Tibial artery (tissue), 4 donors: ENCODE measurements around the gene HIGD1C.
"Not testable (repeated sequence)": the region's sequence is repeated elsewhere in the genome, so short reads cannot be mapped to it uniquely, and the experiment has no call there.

Source experiments
- DNase-seq, 2 donors: peaks; one replicate each; pipeline ENCODE4 v3.0.0-alpha.2; 2019
- H3K27ac ChIP-seq, 2 donors: fragments of 200-600 bp; sonication (generic) in 1 of 2; 1 replicate in 1 of 2; 2 replicates in 1 of 2; pipeline ENCODE4 v1.5.1; 2018 to 2019; ENCODE audit warnings: mild to moderate bottlenecking in 1 of 2
- H3K27me3 ChIP-seq, 2 donors: fragments of 200-600 bp; sonication (generic) in 1 of 2; one replicate each; pipeline versions ENCODE4 v1.5.1 to v1.6.0; 2016 to 2019
- H3K36me3 ChIP-seq, 3 donors: fragments of 200-600 bp; sonication (generic) in 2 of 3; one replicate each; pipeline ENCODE4 v1.5.1; 2016 to 2019; ENCODE audit warnings: mild to moderate bottlenecking in 2 of 3
- H3K4me1 ChIP-seq, 4 donors: fragments of 200-600 bp; sonication (generic) in 2 of 4; 1 replicate in 3 of 4; 2 replicates in 1 of 4; pipeline ENCODE4 v1.5.1; 2016 to 2019
- H3K4me3 ChIP-seq, 2 donors: fragments of 200-600 bp; sonication (generic) in 1 of 2; 1 replicate in 1 of 2; 2 replicates in 1 of 2; pipeline ENCODE4 v1.5.1; 2018 to 2019; ENCODE audit warnings: mild to moderate bottlenecking in 2 of 2
- H3K9me3 ChIP-seq, 3 donors: fragments of 200-600 bp; sonication (generic) in 1 of 3; one replicate each; pipeline ENCODE4 v1.5.1; 2016 to 2019
- intact Hi-C: fragments of 100-400 bp; cut with DNase I; formaldehyde crosslinking; loops from one replicate; pipeline ENCODE4 v1.15.0; 2023; ENCODE audit warnings: low total_unique reads
- TF ChIP-seq, protein P1 (sequence below), 2 experiments: fragments of 200-600 bp in 1 of 2; fragments of 450-650 bp in 1 of 2; IDR thresholded peaks; one replicate each; pipeline ENCODE4 v1.5.1; 2017 to 2019; ENCODE audit warnings: antibody characterized with exemption in 2 of 2, mild to moderate bottlenecking in 1 of 2, moderate library complexity in 1 of 2

The HIGD1C gene

GRCh38 chr12:51012570-51013236 lies 60.4 kb downstream of the HIGD1C start:
- Histone ChIP-seq H3K4me1 (peaks cover 0 to 27% (median 5%) of the 10 kb centered on the region in 4 donors), H3K36me3 (peaks cover 7 to 8% (median 7%) of the 10 kb centered on the region in 3 donors), H3K9me3 (no peaks in the 10 kb centered on the region), H3K27me3 (no peaks in the 10 kb centered on the region), H3K27ac (no peak overlapping the region), H3K4me3 (no peak overlapping the region)
- no peak for DNase-seq
- intact Hi-C loops, result no loop called here
- TF ChIP-seq, protein P1, sequence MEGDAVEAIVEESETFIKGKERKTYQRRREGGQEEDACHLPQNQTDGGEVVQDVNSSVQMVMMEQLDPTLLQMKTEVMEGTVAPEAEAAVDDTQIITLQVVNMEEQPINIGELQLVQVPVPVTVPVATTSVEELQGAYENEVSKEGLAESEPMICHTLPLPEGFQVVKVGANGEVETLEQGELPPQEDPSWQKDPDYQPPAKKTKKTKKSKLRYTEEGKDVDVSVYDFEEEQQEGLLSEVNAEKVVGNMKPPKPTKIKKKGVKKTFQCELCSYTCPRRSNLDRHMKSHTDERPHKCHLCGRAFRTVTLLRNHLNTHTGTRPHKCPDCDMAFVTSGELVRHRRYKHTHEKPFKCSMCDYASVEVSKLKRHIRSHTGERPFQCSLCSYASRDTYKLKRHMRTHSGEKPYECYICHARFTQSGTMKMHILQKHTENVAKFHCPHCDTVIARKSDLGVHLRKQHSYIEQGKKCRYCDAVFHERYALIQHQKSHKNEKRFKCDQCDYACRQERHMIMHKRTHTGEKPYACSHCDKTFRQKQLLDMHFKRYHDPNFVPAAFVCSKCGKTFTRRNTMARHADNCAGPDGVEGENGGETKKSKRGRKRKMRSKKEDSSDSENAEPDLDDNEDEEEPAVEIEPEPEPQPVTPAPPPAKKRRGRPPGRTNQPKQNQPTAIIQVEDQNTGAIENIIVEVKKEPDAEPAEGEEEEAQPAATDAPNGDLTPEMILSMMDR (IDR thresholded peaks at IDR 0.05), result no peak

DNA sequence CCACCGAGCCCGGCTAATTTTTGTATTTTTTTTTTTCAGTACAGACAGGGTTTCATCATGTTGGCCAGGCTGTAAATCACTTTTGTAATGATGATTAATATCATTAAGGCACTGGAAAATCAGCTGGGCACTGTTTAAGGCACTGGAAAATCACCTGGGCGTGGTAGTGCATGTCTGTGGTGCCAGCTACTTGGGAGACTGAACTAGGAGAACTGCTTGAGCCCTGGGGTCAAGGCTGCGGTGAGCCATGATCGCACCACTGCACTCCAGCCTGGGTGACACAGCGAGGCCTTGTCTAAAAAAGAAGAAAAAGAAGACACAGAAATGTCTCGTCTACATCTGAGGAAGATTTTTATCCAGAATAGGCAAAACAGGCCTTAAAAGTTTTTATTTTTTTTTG lies 61.1 kb downstream of the HIGD1C start:
- Histone ChIP-seq H3K9me3 (no peaks in the 10 kb centered on the region), H3K27ac (no peak overlapping the region), H3K4me3 (no peak overlapping the region), H3K27me3 (no peaks in the 10 kb centered on the region), H3K4me1 (peaks cover 0 to 27% (median 5%) of the 10 kb centered on the region in 4 donors), H3K36me3 (peaks cover 0 to under 1% (median 0%) of the 10 kb centered on the region in 3 donors)
- intact Hi-C loops, result no loop called here
- TF ChIP-seq, protein P1 (IDR thresholded peaks at IDR 0.05), result no peak
- no peak for DNase-seq

GRCh38 chr12:51014467-51014866 lies 62.1 kb downstream of the HIGD1C start:
- intact Hi-C loops, H3K27ac ChIP-seq, DNase-seq, H3K27me3 ChIP-seq, H3K9me3 ChIP-seq, H3K4me3 ChIP-seq, H3K36me3 ChIP-seq: not testable (repeated sequence)
- H3K4me1 ChIP-seq, result peaks cover 0 to 27% (median 4%) of the 10 kb centered on the region in 4 donors

GRCh38 chr12:51017452-51017851 lies 65.1 kb downstream of the HIGD1C start:
- peaks cover 0 to 21% (median 6%) of the 10 kb centered on the region in 4 donors for H3K4me1 ChIP-seq
- no peak for DNase-seq
- H3K36me3 ChIP-seq, result no peaks in the 10 kb centered on the region
- TF ChIP-seq, protein P1 (IDR thresholded peaks at IDR 0.05), result no peak
- no peaks in the 10 kb centered on the region for H3K27me3 ChIP-seq
- no peak overlapping the region for H3K4me3 ChIP-seq
- H3K9me3 ChIP-seq, result no peaks in the 10 kb centered on the region
- intact Hi-C loops, result no loop called here
- H3K27ac ChIP-seq, result no peak overlapping the region

DNA sequence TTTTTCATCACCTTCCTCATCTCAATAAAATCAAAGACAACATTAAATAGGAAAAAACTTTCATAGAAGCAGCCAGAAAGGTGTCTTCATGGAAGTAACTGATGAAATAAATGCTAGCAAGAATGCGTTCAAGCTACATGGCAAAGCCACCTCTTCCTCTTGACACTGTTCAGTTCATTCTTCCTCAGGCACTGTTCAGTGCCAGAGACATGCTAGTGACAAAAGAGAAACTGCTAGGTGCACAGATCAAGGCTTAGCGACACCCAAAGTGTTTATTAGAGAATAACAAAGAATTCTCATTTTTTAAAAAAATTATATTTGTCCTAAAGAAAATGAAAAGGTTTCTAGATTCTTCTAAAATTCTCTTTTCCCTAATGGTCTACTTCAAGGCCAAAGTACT lies 66.6 kb downstream of the HIGD1C start:
- Histone ChIP-seq H3K27me3 (no peaks in the 10 kb centered on the region), H3K4me1 (peaks cover 0 to 27% (median 18%) of the 10 kb centered on the region in 4 donors), H3K9me3 (no peaks in the 10 kb centered on the region), H3K36me3 (no peaks in the 10 kb centered on the region), H3K4me3 (no peak overlapping the region), H3K27ac (no peak overlapping the region)
- TF ChIP-seq, protein P1 (IDR thresholded peaks at IDR 0.05), result no peak
- no peak for DNase-seq
- intact Hi-C loops, result no loop called here

DNA sequence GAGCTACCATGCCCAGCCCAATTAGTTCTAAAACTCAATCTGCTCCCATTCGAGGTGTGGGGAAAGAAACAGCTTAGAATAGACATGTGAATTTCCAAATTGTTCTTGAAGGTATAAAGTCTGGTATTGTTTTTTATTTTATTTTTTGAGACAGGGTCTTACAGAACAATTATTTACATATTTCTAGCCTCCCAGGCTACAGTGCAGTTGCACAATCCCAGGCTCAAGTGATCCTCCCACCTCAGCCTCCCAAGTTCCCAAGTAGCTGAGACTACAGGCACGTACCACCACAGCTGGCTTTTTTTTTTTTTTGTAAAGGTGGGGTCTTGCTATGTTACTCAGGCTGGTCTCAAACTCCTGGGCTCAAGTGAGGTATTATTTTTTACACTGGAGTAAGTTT lies 67.6 kb downstream of the HIGD1C start:
- Histone ChIP-seq H3K27ac (no peak overlapping the region), H3K27me3 (no peaks in the 10 kb centered on the region), H3K4me1 (peaks cover 0 to 32% (median 20%) of the 10 kb centered on the region in 4 donors), H3K36me3 (no peaks in the 10 kb centered on the region), H3K9me3 (no peaks in the 10 kb centered on the region), H3K4me3 (no peak overlapping the region)
- no peak for DNase-seq
- intact Hi-C loops, result no loop called here
- TF ChIP-seq, protein P1 (IDR thresholded peaks at IDR 0.05), result no peak
